Neural progenitor cell (in vitro differentiated cells): Measurements from ENCODE around the gene MDFIC2. TPM values are rescaled to one million over a fixed set of nuclear protein-coding genes. Genes with fewer than 3 reads are reported as not detected.

ENCODE experiments used
- DNase-seq: peaks from one replicate; pipeline ENCODE4 v3.0.0-alpha.2; 2016; ENCODE audit warnings: low spot score
- H2AFZ ChIP-seq: fragments of 200-600 bp; sonication (generic); replicated peaks from 2 replicates; pipeline ENCODE4 v1.6.1; 2016; ENCODE audit warnings: antibody characterized with exemption
- H3F3A ChIP-seq: fragments of 200-600 bp; sonication (generic); 2 replicates; pipeline ENCODE4 v1.6.1; 2016; ENCODE audit warnings: antibody characterized with exemption, low read depth
- H3K27ac ChIP-seq: fragments of 200-600 bp; sonication (generic); 2 replicates; pipeline ENCODE4 v1.5.1; 2016; ENCODE audit warnings: mild to moderate bottlenecking
- H3K27me3 ChIP-seq: fragments of 200-600 bp; sonication (generic); 2 replicates; pipeline ENCODE4 v1.6.1; 2016; ENCODE audit warnings: mild to moderate bottlenecking, moderate library complexity
- H3K36me3 ChIP-seq: fragments of 200-600 bp; sonication (generic); 2 replicates; pipeline ENCODE4 v1.5.1; 2016
- H3K4me1 ChIP-seq: fragments of 200-600 bp; sonication (generic); 2 replicates; pipeline ENCODE4 v1.6.1; 2016; ENCODE audit warnings: mixed run types
- H3K4me2 ChIP-seq: fragments of 200-600 bp; sonication (generic); 2 replicates; pipeline ENCODE4 v1.6.1; 2016
- H3K4me3 ChIP-seq: fragments of 200-600 bp; sonication (generic); 2 replicates; pipeline ENCODE4 v1.5.1; 2016
- H3K79me2 ChIP-seq: fragments of 200-600 bp; sonication (generic); 2 replicates; pipeline ENCODE4 v1.6.1; 2016; ENCODE audit warnings: low read depth
- H3K9ac ChIP-seq: fragments of 200-600 bp; sonication (generic); 2 replicates; pipeline ENCODE4 v1.6.1; 2016
- H3K9me3 ChIP-seq: fragments of 200-600 bp; sonication (generic); 2 replicates; pipeline ENCODE4 v1.5.1; 2016; ENCODE audit warnings: low read depth
- H4K20me1 ChIP-seq: fragments of 200-600 bp; sonication (generic); 2 replicates; pipeline ENCODE4 v1.6.1; 2016; ENCODE audit warnings: low read depth
- H3K27ac Mint-ChIP-seq: 3 replicates; pipeline ENCODE4 v1.8.0; 2021; ENCODE audit warnings: mixed read lengths
- H3K27me3 Mint-ChIP-seq: 2 replicates; pipeline ENCODE4 v1.8.0; 2022; ENCODE audit warnings: low read depth, mild to moderate bottlenecking, inconsistent platforms, moderate library complexity, mixed read lengths; ENCODE audit not compliant: insufficient read depth
- H3K36me3 Mint-ChIP-seq: 3 replicates; pipeline ENCODE4 v1.8.0; 2021; ENCODE audit warnings: mixed read lengths
- H3K4me1 Mint-ChIP-seq: 3 replicates; pipeline ENCODE4 v1.8.0; 2021; ENCODE audit warnings: mixed read lengths
- H3K4me3 Mint-ChIP-seq: 3 replicates; pipeline ENCODE4 v1.8.0; 2021; ENCODE audit warnings: mild to moderate bottlenecking, moderate library complexity, mixed read lengths
- H3K9me3 Mint-ChIP-seq: 3 replicates; pipeline ENCODE4 v1.8.0; 2020; ENCODE audit warnings: mixed read lengths
- CTCF ChIP-seq: fragments of 200-600 bp; sonication (generic); IDR thresholded peaks from 2 replicates; pipeline ENCODE4 v1.5.1; 2017; ENCODE audit warnings: antibody characterized with exemption, mild to moderate bottlenecking
- EZH2 ChIP-seq: fragments of 200-600 bp; sonication (generic); IDR thresholded peaks from 2 replicates; pipeline ENCODE4 v1.6.1; 2017; ENCODE audit warnings: antibody characterized with exemption, mild to moderate bottlenecking, moderate library complexity
- EZH2phosphoT487 ChIP-seq: fragments of 200-600 bp; sonication (generic); IDR thresholded peaks from 2 replicates; pipeline ENCODE4 v1.6.1; 2017; ENCODE audit warnings: antibody characterized with exemption
- total RNA-seq: library from RNA; depleted of rRNA; stranded (reverse); fragments of >200 nt; gene quantifications from 2 replicates; pipeline ENCODE4 v1.2.3, GENCODE V29; 2015; ENCODE audit warnings: low replicate concordance

Gene MDFIC2
- total RNA-seq, 1 donor from 2014 or later, result not detected

GRCh38 chr3:70315021-70315420, 2.6 kb upstream of the MDFIC2 start:
- Mint-ChIP-seq H3K27me3 (no peaks in the 10 kb centered on the region), H3K4me3 (no peak overlapping the region), H3K4me1 (no peaks in the 10 kb centered on the region), H3K27ac (no peak overlapping the region), H3K9me3 (peaks cover 3% of the 10 kb centered on the region), H3K36me3 (no peaks in the 10 kb centered on the region)
- no peak for DNase-seq
- H3K27me3 ChIP-seq, result no peaks in the 10 kb centered on the region
- no peaks in the 10 kb centered on the region for H3K79me2 ChIP-seq
- H3K4me3 ChIP-seq, result no peak overlapping the region
- H3K36me3 ChIP-seq, result no peaks in the 10 kb centered on the region
- H3K9ac ChIP-seq, result no peak overlapping the region
- no peak overlapping the region for H3K27ac ChIP-seq
- no peaks in the 10 kb centered on the region for H3F3A ChIP-seq
- TF ChIP-seq EZH2phosphoT487 (no peak), CTCF (no peak)
- H4K20me1 ChIP-seq, result no peaks in the 10 kb centered on the region
- H2AFZ ChIP-seq, result no peak overlapping the region
- no peak overlapping the region for H3K4me2 ChIP-seq
- H3K4me1 ChIP-seq, result no peaks in the 10 kb centered on the region
- no peaks in the 10 kb centered on the region for H3K9me3 ChIP-seq

- TF ChIP-seq EZH2phosphoT487 (no peak), CTCF (no peak), EZH2 (no peak)
- Mint-ChIP-seq H3K9me3 (no peaks in the 10 kb centered on the region), H3K36me3 (no peaks in the 10 kb centered on the region), H3K4me3 (no peak overlapping the region), H3K4me1 (no peaks in the 10 kb centered on the region), H3K27ac (no peak overlapping the region), H3K27me3 (peaks cover 2% of the 10 kb centered on the region)
- no peaks in the 10 kb centered on the region for H3K9me3 ChIP-seq
- H3K36me3 ChIP-seq, result no peaks in the 10 kb centered on the region
- H3K79me2 ChIP-seq, result no peaks in the 10 kb centered on the region
- H4K20me1 ChIP-seq, result no peaks in the 10 kb centered on the region
- H3F3A ChIP-seq, result no peaks in the 10 kb centered on the region
- H3K27me3 ChIP-seq, result no peaks in the 10 kb centered on the region
- H3K4me3 ChIP-seq, result no peak overlapping the region
- H3K4me1 ChIP-seq, result no peaks in the 10 kb centered on the region
- no peak for DNase-seq
- H3K4me2 ChIP-seq, result no peak overlapping the region
- H3K27ac ChIP-seq, result no peak overlapping the region
- H3K9ac ChIP-seq, result no peak overlapping the region
- no peak overlapping the region for H2AFZ ChIP-seq
Observed at GRCh38 chr3:70310809-70311208, 1.6 kb downstream of the MDFIC2 start.

- Mint-ChIP-seq H3K27me3 (peaks cover 2% of the 10 kb centered on the region), H3K27ac (no peak overlapping the region), H3K9me3 (no peaks in the 10 kb centered on the region), H3K36me3 (no peaks in the 10 kb centered on the region), H3K4me1 (no peaks in the 10 kb centered on the region), H3K4me3 (no peak overlapping the region)
- no peaks in the 10 kb centered on the region for H3K27me3 ChIP-seq
- H2AFZ ChIP-seq, result no peak overlapping the region
- no peaks in the 10 kb centered on the region for H3K4me1 ChIP-seq
- no peaks in the 10 kb centered on the region for H4K20me1 ChIP-seq
- no peak overlapping the region for H3K27ac ChIP-seq
- H3K4me2 ChIP-seq, result no peak overlapping the region
- TF ChIP-seq EZH2phosphoT487 (no peak), CTCF (no peak), EZH2 (no peak)
- H3K36me3 ChIP-seq, result no peaks in the 10 kb centered on the region
- no peak overlapping the region for H3K9ac ChIP-seq
- no peaks in the 10 kb centered on the region for H3K79me2 ChIP-seq
- no peaks in the 10 kb centered on the region for H3F3A ChIP-seq
- H3K9me3 ChIP-seq, result no peaks in the 10 kb centered on the region
- no peak for DNase-seq
- no peak overlapping the region for H3K4me3 ChIP-seq
Observed at GRCh38 chr3:70309591-70309990, 2.8 kb downstream of the MDFIC2 start.

DNA sequence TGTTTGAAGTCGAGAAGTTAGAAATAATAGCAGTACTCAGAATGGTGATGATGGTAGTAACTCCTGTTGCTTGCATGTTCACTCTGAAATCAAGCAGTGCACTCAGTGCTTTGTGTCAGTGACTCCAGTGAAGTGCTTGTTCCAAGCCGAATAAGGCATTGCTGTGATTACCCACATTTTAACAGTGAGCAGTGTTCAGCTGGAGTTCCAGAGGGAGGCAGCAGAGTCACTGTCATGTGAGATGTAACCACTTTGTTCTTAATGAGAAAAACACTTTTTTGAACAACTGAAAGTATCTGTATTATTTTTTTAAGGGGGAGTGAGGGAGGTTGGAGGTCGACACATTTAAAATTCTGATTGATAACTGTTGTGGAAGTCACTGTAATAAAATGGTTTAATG, 3.7 kb downstream of the MDFIC2 start:
- TF ChIP-seq EZH2phosphoT487 (no peak), CTCF (peak; percentile 54), EZH2 (no peak)
- Histone ChIP-seq H3K9ac (no peak overlapping the region), H3K9me3 (no peaks in the 10 kb centered on the region), H3K27me3 (no peaks in the 10 kb centered on the region), H3K4me1 (no peaks in the 10 kb centered on the region), H4K20me1 (no peaks in the 10 kb centered on the region), H2AFZ (peak overlapping the region; percentile 63), H3K36me3 (no peaks in the 10 kb centered on the region), H3K27ac (no peak overlapping the region), H3K4me2 (no peak overlapping the region), H3K79me2 (no peaks in the 10 kb centered on the region), H3F3A (no peaks in the 10 kb centered on the region), H3K4me3 (no peak overlapping the region)
- DNase-seq, result peak; percentile 48
- no peaks in the 10 kb centered on the region for H3K4me1 Mint-ChIP-seq
- no peak overlapping the region for H3K27ac Mint-ChIP-seq
- H3K27me3 Mint-ChIP-seq, result peaks cover 2% of the 10 kb centered on the region
- no peaks in the 10 kb centered on the region for H3K36me3 Mint-ChIP-seq
- H3K9me3 Mint-ChIP-seq, result no peaks in the 10 kb centered on the region
- H3K4me3 Mint-ChIP-seq, result no peak overlapping the region
